Measurements from ENCODE around the gene GABRG3.

GABRG3 gene

GRCh38 chr15:27514526-27514925 is 543.5 kb downstream of the GABRG3 start:
- H2AFZ ChIP-seq (ENCODE audit: low read length, unreplicated experiment): no peak overlapping the region

GRCh38 chr15:27527490-27528067 is 556.6 kb downstream of the GABRG3 start:
- no peak overlapping the region for H3K27ac ChIP-seq (ENCODE audit: low read depth, low read length)
- no peak overlapping the region for H2AFZ ChIP-seq (ENCODE audit: low read length, unreplicated experiment)
- no peaks in the 10 kb centered on the region for H3K79me2 ChIP-seq (ENCODE audit: control insufficient read depth, insufficient read depth, low read length, unreplicated experiment)
- H3K36me3 ChIP-seq (ENCODE audit: insufficient read depth, low read length): no peaks in the 10 kb centered on the region
- H3K4me3 ChIP-seq (ENCODE audit: low read depth, low read length): no peak overlapping the region
- H3K4me1 ChIP-seq (ENCODE audit: control insufficient read depth, insufficient read depth, low read length, unreplicated experiment): no peaks in the 10 kb centered on the region
- H3K27me3 ChIP-seq (ENCODE audit: insufficient read depth, low read length): no peaks in the 10 kb centered on the region

More at GRCh38 chr15:27514526-27514925, 543.5 kb downstream of the GABRG3 start:
- no peaks in the 10 kb centered on the region for H3K27me3 ChIP-seq (ENCODE audit: insufficient read depth, low read length)
- H3K36me3 ChIP-seq (ENCODE audit: insufficient read depth, low read length): no peaks in the 10 kb centered on the region
- no peaks in the 10 kb centered on the region for H3K4me1 ChIP-seq (ENCODE audit: control insufficient read depth, insufficient read depth, low read length, unreplicated experiment)
- no peaks in the 10 kb centered on the region for H3K79me2 ChIP-seq (ENCODE audit: control insufficient read depth, insufficient read depth, low read length, unreplicated experiment)
- H3K4me3 ChIP-seq (ENCODE audit: low read depth, low read length): no peak overlapping the region
- no peak overlapping the region for H3K27ac ChIP-seq (ENCODE audit: low read depth, low read length)

- no peak overlapping the region for H3K4me3 ChIP-seq (ENCODE audit: low read depth, low read length)
- no peaks in the 10 kb centered on the region for H3K79me2 ChIP-seq (ENCODE audit: control insufficient read depth, insufficient read depth, low read length, unreplicated experiment)
- H3K36me3 ChIP-seq (ENCODE audit: insufficient read depth, low read length): no peaks in the 10 kb centered on the region
- H2AFZ ChIP-seq (ENCODE audit: low read length, unreplicated experiment): no peak overlapping the region
- H3K4me1 ChIP-seq (ENCODE audit: control insufficient read depth, insufficient read depth, low read length, unreplicated experiment): no peaks in the 10 kb centered on the region
- H3K27ac ChIP-seq (ENCODE audit: low read depth, low read length): no peak overlapping the region
- H3K27me3 ChIP-seq (ENCODE audit: insufficient read depth, low read length): no peaks in the 10 kb centered on the region
These were observed 558.4 kb downstream of the GABRG3 start for GRCh38 chr15:27529399-27529798.

- no peaks in the 10 kb centered on the region for H3K27me3 ChIP-seq (ENCODE audit: insufficient read depth, low read length)
- H3K4me3 ChIP-seq (ENCODE audit: low read depth, low read length): no peak overlapping the region
- H3K36me3 ChIP-seq (ENCODE audit: insufficient read depth, low read length): no peaks in the 10 kb centered on the region
- no peak overlapping the region for H2AFZ ChIP-seq (ENCODE audit: low read length, unreplicated experiment)
- no peaks in the 10 kb centered on the region for H3K79me2 ChIP-seq (ENCODE audit: control insufficient read depth, insufficient read depth, low read length, unreplicated experiment)
- no peaks in the 10 kb centered on the region for H3K4me1 ChIP-seq (ENCODE audit: control insufficient read depth, insufficient read depth, low read length, unreplicated experiment)
- H3K27ac ChIP-seq (ENCODE audit: low read depth, low read length): no peak overlapping the region
These were observed 560.0 kb downstream of the GABRG3 start for GRCh38 chr15:27530994-27531393.

- no peak overlapping the region for H3K4me3 ChIP-seq (ENCODE audit: low read depth, low read length)
- H3K4me1 ChIP-seq (ENCODE audit: control insufficient read depth, insufficient read depth, low read length, unreplicated experiment): no peaks in the 10 kb centered on the region
- H3K27ac ChIP-seq (ENCODE audit: low read depth, low read length): no peak overlapping the region
- no peaks in the 10 kb centered on the region for H3K79me2 ChIP-seq (ENCODE audit: control insufficient read depth, insufficient read depth, low read length, unreplicated experiment)
- no peaks in the 10 kb centered on the region for H3K36me3 ChIP-seq (ENCODE audit: insufficient read depth, low read length)
- no peak overlapping the region for H2AFZ ChIP-seq (ENCODE audit: low read length, unreplicated experiment)
- H3K27me3 ChIP-seq (ENCODE audit: insufficient read depth, low read length): no peaks in the 10 kb centered on the region
These were observed 561.4 kb downstream of the GABRG3 start for GRCh38 chr15:27532358-27532757.

DNA sequence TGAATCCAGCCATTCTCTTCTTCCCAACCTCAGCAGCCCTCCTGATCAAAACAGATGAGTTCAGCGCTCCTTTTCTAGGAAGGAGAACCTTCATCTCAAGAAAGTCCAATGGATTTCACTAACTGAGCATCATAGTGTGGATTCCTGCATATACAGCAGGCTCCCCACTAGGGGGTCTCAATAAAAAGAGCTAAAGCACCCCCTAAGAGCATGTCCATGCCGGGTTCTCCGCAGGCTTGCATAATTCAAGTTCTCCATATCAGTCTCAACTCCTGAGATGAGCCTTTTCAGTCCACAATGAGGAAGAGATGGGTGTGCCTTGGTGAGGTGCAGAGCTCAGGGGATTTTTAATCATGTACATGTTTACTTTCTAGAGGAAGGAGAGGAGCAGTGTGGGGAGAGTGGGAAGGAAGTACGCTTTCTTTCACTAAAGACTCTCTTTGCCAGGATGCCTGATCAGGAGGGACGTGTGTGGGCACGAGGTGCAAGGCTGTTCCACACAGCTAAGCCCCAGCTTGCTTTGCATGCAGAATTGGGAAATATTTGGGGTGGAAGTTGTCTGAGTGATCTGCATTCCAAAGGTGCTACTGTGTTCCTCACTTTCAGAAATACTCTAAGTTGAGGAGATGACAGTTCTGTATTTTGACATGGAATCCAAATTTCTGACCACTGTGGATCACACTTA is 564.6 kb downstream of the GABRG3 start:
- no peaks in the 10 kb centered on the region for H3K27me3 ChIP-seq (ENCODE audit: insufficient read depth, low read length)
- no peak overlapping the region for H2AFZ ChIP-seq (ENCODE audit: low read length, unreplicated experiment)
- no peak overlapping the region for H3K27ac ChIP-seq (ENCODE audit: low read depth, low read length)
- no peaks in the 10 kb centered on the region for H3K4me1 ChIP-seq (ENCODE audit: control insufficient read depth, insufficient read depth, low read length, unreplicated experiment)
- H3K36me3 ChIP-seq (ENCODE audit: insufficient read depth, low read length): no peaks in the 10 kb centered on the region
- H3K4me3 ChIP-seq (ENCODE audit: low read depth, low read length): no peak overlapping the region
- H3K79me2 ChIP-seq (ENCODE audit: control insufficient read depth, insufficient read depth, low read length, unreplicated experiment): no peaks in the 10 kb centered on the region

DNA sequence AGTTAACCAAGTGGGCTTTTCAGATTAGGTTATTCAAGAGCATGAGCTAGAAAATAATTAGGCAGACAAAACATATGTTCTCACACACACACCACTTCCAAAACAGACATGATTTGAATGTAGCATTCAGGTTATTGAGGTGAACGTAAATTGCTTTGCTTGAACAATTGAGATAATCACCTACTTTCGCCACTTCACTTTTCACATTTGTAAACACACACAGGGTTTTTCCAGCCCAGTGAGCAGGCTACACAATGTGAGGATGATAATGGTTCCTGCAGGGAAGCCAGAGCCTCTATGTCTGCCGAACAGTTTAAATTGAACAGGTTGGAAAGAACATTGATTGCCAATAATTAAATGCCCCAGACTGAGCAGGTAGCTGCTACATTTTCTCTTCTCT is 567.3 kb downstream of the GABRG3 start:
- no peaks in the 10 kb centered on the region for H3K36me3 ChIP-seq (ENCODE audit: insufficient read depth, low read length)
- no peaks in the 10 kb centered on the region for H3K27me3 ChIP-seq (ENCODE audit: insufficient read depth, low read length)
- H3K4me1 ChIP-seq (ENCODE audit: control insufficient read depth, insufficient read depth, low read length, unreplicated experiment): no peaks in the 10 kb centered on the region
- no peak overlapping the region for H3K4me3 ChIP-seq (ENCODE audit: low read depth, low read length)
- H3K27ac ChIP-seq (ENCODE audit: low read depth, low read length): no peak overlapping the region
- no peak overlapping the region for H2AFZ ChIP-seq (ENCODE audit: low read length, unreplicated experiment)
- no peaks in the 10 kb centered on the region for H3K79me2 ChIP-seq (ENCODE audit: control insufficient read depth, insufficient read depth, low read length, unreplicated experiment)

- no peak overlapping the region for H3K4me3 ChIP-seq (ENCODE audit: low read depth, low read length)
- H3K27ac ChIP-seq (ENCODE audit: low read depth, low read length): no peak overlapping the region
- H3K4me1 ChIP-seq (ENCODE audit: control insufficient read depth, insufficient read depth, low read length, unreplicated experiment): no peaks in the 10 kb centered on the region
- no peak overlapping the region for H2AFZ ChIP-seq (ENCODE audit: low read length, unreplicated experiment)
- no peaks in the 10 kb centered on the region for H3K27me3 ChIP-seq (ENCODE audit: insufficient read depth, low read length)
- no peaks in the 10 kb centered on the region for H3K79me2 ChIP-seq (ENCODE audit: control insufficient read depth, insufficient read depth, low read length, unreplicated experiment)
- no peaks in the 10 kb centered on the region for H3K36me3 ChIP-seq (ENCODE audit: insufficient read depth, low read length)
These were observed 570.6 kb downstream of the GABRG3 start for GRCh38 chr15:27541581-27541980.

- Histone ChIP-seq H3K4me1 (ENCODE audit: control insufficient read depth, insufficient read depth, low read length, unreplicated experiment) (no peaks in the 10 kb centered on the region), H2AFZ (ENCODE audit: low read length, unreplicated experiment) (no peak overlapping the region), H3K36me3 (ENCODE audit: insufficient read depth, low read length) (no peaks in the 10 kb centered on the region), H3K4me3 (ENCODE audit: low read depth, low read length) (no peak overlapping the region), H3K27ac (ENCODE audit: low read depth, low read length) (no peak overlapping the region), H3K27me3 (ENCODE audit: insufficient read depth, low read length) (no peaks in the 10 kb centered on the region), H3K79me2 (ENCODE audit: control insufficient read depth, insufficient read depth, low read length, unreplicated experiment) (no peaks in the 10 kb centered on the region)
These were observed 574.7 kb downstream of the GABRG3 start for GRCh38 chr15:27545494-27546255.

GRCh38 chr15:27549746-27550145 is 578.8 kb downstream of the GABRG3 start:
- H3K4me1 ChIP-seq (ENCODE audit: control insufficient read depth, insufficient read depth, low read length, unreplicated experiment): no peaks in the 10 kb centered on the region

GRCh38 chr15:27550635-27551034 is 579.7 kb downstream of the GABRG3 start:
- Histone ChIP-seq H3K79me2 (ENCODE audit: control insufficient read depth, insufficient read depth, low read length, unreplicated experiment) (no peaks in the 10 kb centered on the region), H3K27ac (ENCODE audit: low read depth, low read length) (no peak overlapping the region), H3K27me3 (ENCODE audit: insufficient read depth, low read length) (no peaks in the 10 kb centered on the region), H3K4me1 (ENCODE audit: control insufficient read depth, insufficient read depth, low read length, unreplicated experiment) (no peaks in the 10 kb centered on the region), H3K36me3 (ENCODE audit: insufficient read depth, low read length) (no peaks in the 10 kb centered on the region), H2AFZ (ENCODE audit: low read length, unreplicated experiment) (no peak overlapping the region), H3K4me3 (ENCODE audit: low read depth, low read length) (no peak overlapping the region)

More at GRCh38 chr15:27549746-27550145, 578.8 kb downstream of the GABRG3 start:
- H3K4me3 ChIP-seq (ENCODE audit: low read depth, low read length): no peak overlapping the region
- H3K27me3 ChIP-seq (ENCODE audit: insufficient read depth, low read length): no peaks in the 10 kb centered on the region
- H3K36me3 ChIP-seq (ENCODE audit: insufficient read depth, low read length): no peaks in the 10 kb centered on the region
- no peaks in the 10 kb centered on the region for H3K79me2 ChIP-seq (ENCODE audit: control insufficient read depth, insufficient read depth, low read length, unreplicated experiment)
- no peak overlapping the region for H2AFZ ChIP-seq (ENCODE audit: low read length, unreplicated experiment)
- H3K27ac ChIP-seq (ENCODE audit: low read depth, low read length): no peak overlapping the region
